ENCODE results near the gene MRPS7. TPM values are rescaled to one million over a fixed set of nuclear protein-coding genes. Genes with fewer than 3 reads are reported as not detected.

The MRPS7 gene
- total and polyA plus RNA-seq, 9 of the 15 experiments (the other 6 are each of a cell fraction or from before 2014, with no cell fraction given), result 107 to 244 (median 132) TPM

- TF ChIP-seq ZNF584 (CRISPR knock-in tag; IDR thresholded peaks at IDR 0.05; ENCODE audit: low read depth), result no peak
- peak; percentile 42 for TF ChIP-seq ZNF592 (IDR thresholded peaks at IDR 0.05)
- TF ChIP-seq CEBPG (CRISPR knock-in tag; IDR thresholded peaks at IDR 0.05), result no peak
- peak; percentile 30 to 77; a peak in 3 of 4 replicates for TF ChIP-seq CEBPG (tag; conservative IDR thresholded peaks at IDR 0.05 in 1 of 2, IDR thresholded peaks at IDR 0.05 in 1 of 2)
- peak; percentile 79 for TF ChIP-seq DPF2 (IDR thresholded peaks at IDR 0.05)
- TF ChIP-seq BCOR (IDR thresholded peaks at IDR 0.05), result 0 out of 2 replicates have a peak, but pooled peaks have one; percentile 15
- TF ChIP-seq NR2C2 (CRISPR knock-in tag; IDR thresholded peaks at IDR 0.05), result no peak
- peak; percentile 92 for TF ChIP-seq NR2C2 (tag; IDR thresholded peaks at IDR 0.05)
- peak; percentile 48 for TF ChIP-seq PHF20 (IDR thresholded peaks at IDR 0.05; ENCODE audit: partially characterized antibody)
- TF ChIP-seq ZNF134 (CRISPR knock-in tag; conservative IDR thresholded peaks at IDR 0.05), result no peak
- peak; percentile 65 to 70 for TF ChIP-seq RAD21 (CRISPR knock-in tag; conservative IDR thresholded peaks at IDR 0.05 in 1 of 2, IDR thresholded peaks at IDR 0.05 in 1 of 2)
- TF ChIP-seq FOXK1 (CRISPR knock-in tag; IDR thresholded peaks at IDR 0.05; ENCODE audit: borderline replicate concordance), result no peak
- 0 out of 4 replicates have a peak, but pooled peaks of 1 of the 2 experiments have one; percentile 18 for TF ChIP-seq TRIM24 (IDR thresholded peaks at IDR 0.05)
- 0 out of 2 replicates have a peak, but pooled peaks have one; percentile 35 for TF ChIP-seq C11orf30 (IDR thresholded peaks at IDR 0.05; ENCODE audit: low read depth)
- TF ChIP-seq NFIC (IDR thresholded peaks at IDR 0.05), result peak; percentile 41; the same call in 1 of the 2 replicates
- TF ChIP-seq ELF1 (tag; IDR thresholded peaks at IDR 0.05), result no peak
- peak; percentile 74 for TF ChIP-seq CREM (IDR thresholded peaks at IDR 0.05; ENCODE audit: low read depth)
- TF ChIP-seq FOXK2 (conservative IDR thresholded peaks at IDR 0.05 in 1 of 2, IDR thresholded peaks at IDR 0.05 in 1 of 2; ENCODE audit: low read depth in 2 of 2), result peak; percentile 63 to 83
- peak; percentile 12; the same call in 1 of the 2 replicates for TF ChIP-seq MTA2 (IDR thresholded peaks at IDR 0.05; ENCODE audit: low read depth)
- TF ChIP-seq ID3 (CRISPR knock-in tag; IDR thresholded peaks at IDR 0.05), result no peak
- TF ChIP-seq ID3 (tag; IDR thresholded peaks at IDR 0.05), result peak; percentile 13; the same call in 1 of the 2 replicates
These were observed 28.2 kb downstream of the MRPS7 start (continued) for GRCh38 chr17:75289832-75290337.

Data from K562 (cell line).